SK-N-SH (cell line): Measurements from ENCODE around the gene PDGFA. TPM values are rescaled to one million over a fixed set of nuclear protein-coding genes. Genes with fewer than 3 reads are reported as not detected.

Experiments used
- CTCF ChIA-PET: fragments of 300-600, 350-600 bp; formaldehyde crosslinking; extraction: SDS; loops from one replicate; lab custom pipeline; 2021; lab: Yijun Ruan, JAX
- POLR2A ChIA-PET: fragments of 350-600 bp; sonication (Branson Sonifier 250); formaldehyde crosslinking; extraction: SDS; loops from one replicate; lab custom pipeline; 2020; ENCODE audit warnings: antibody characterized with exemption, inconsistent platforms; lab: Yijun Ruan, JAX
- DNase-seq: peaks from one replicate; pipeline ENCODE4 v3.0.0; 2012
- H2AFZ ChIP-seq: fragments of 200-600 bp; sonication (generic); 2 replicates; pipeline ENCODE4 v1.8.1; 2016; ENCODE audit warnings: antibody characterized with exemption, mild to moderate bottlenecking, low read depth
- H3F3A ChIP-seq: fragments of 200-600 bp; sonication (generic); replicated peaks from 2 replicates; pipeline ENCODE3; 2016; ENCODE audit warnings: antibody characterized with exemption, mild to moderate bottlenecking; ENCODE audit not compliant: insufficient read depth
- H3K27ac ChIP-seq, 2 experiments: fragments of 200-500 bp in 1 of 2; fragments of 200-600 bp in 1 of 2; sonication (Bioruptor generic) in 1 of 2; sonication (generic), shearing (Covaris generic) in 1 of 2; 2 replicates each; pipeline versions ENCODE4 v1.5.1 to v1.6.1; 2014 to 2016; ENCODE audit warnings: low read depth in 2 of 2, inconsistent platforms in 1 of 2, low read length in 1 of 2, mild to moderate bottlenecking in 1 of 2, mixed read lengths in 1 of 2
- H3K27me3 ChIP-seq: fragments of 200-600 bp; sonication (generic), shearing (Covaris generic); 2 replicates; pipeline ENCODE4 v1.6.1; 2016; ENCODE audit warnings: mixed run types; ENCODE audit not compliant: insufficient read depth
- H3K36me3 ChIP-seq, 2 experiments: fragments of 200-500 bp in 1 of 2; fragments of 200-600 bp in 1 of 2; sonication (Bioruptor generic) in 1 of 2; sonication (generic) in 1 of 2; replicated peaks in 1 of 2; 2 replicates each; pipeline versions ENCODE3 to v1.5.1; 2014 to 2016; ENCODE audit warnings: low read length in 1 of 2, mild to moderate bottlenecking in 1 of 2; ENCODE audit not compliant: insufficient read depth in 2 of 2, control insufficient read depth in 1 of 2
- H3K4me1 ChIP-seq, 2 experiments: fragments of 200-500 bp in 1 of 2; fragments of 200-600 bp in 1 of 2; sonication (Bioruptor generic) in 1 of 2; sonication (generic), shearing (Covaris generic) in 1 of 2; 2 replicates each; pipeline versions ENCODE4 v1.5.1 to v1.6.1; 2014 to 2016; ENCODE audit warnings: low read depth in 1 of 2, low read length in 1 of 2, mixed run types in 1 of 2; ENCODE audit not compliant: insufficient read depth in 2 of 2, control insufficient read depth in 1 of 2
- H3K4me2 ChIP-seq: fragments of 200-600 bp; sonication (generic), shearing (Covaris generic); 2 replicates; pipeline ENCODE4 v1.6.1; 2017; ENCODE audit warnings: mixed run types
- H3K4me3 ChIP-seq, 2 experiments: fragments of 200-500 bp in 1 of 2; fragments of 200-600 bp in 1 of 2; sonication (Bioruptor generic) in 1 of 2; sonication (generic), shearing (Covaris generic) in 1 of 2; 2 replicates each; pipeline versions ENCODE4 v1.5.1 to v1.8.1; 2014 to 2016; ENCODE audit warnings: low read depth in 2 of 2, inconsistent platforms in 1 of 2, low read length in 1 of 2, mild to moderate bottlenecking in 1 of 2, mixed read lengths in 1 of 2, moderate library complexity in 1 of 2
- H3K79me2 ChIP-seq: fragments of 200-600 bp; sonication (generic); 2 replicates; pipeline ENCODE4 v1.8.1; 2017; ENCODE audit warnings: mild to moderate bottlenecking; ENCODE audit not compliant: insufficient read depth
- H3K9ac ChIP-seq: fragments of 200-600 bp; sonication (generic); 2 replicates; pipeline ENCODE4 v1.6.1; 2017; ENCODE audit warnings: mixed run types
- H3K9me2 ChIP-seq: fragments of 200-600 bp; sonication (generic); 2 replicates; pipeline ENCODE4 v1.6.1; 2017; ENCODE audit warnings: mixed run types
- H3K9me3 ChIP-seq: fragments of 200-600 bp; sonication (generic); 2 replicates; pipeline ENCODE4 v1.6.1; 2017; ENCODE audit warnings: mixed run types, mild to moderate bottlenecking, moderate library complexity
- H4K20me1 ChIP-seq: fragments of 200-600 bp; sonication (generic); 2 replicates; pipeline ENCODE4 v1.6.1; 2017; ENCODE audit warnings: mild to moderate bottlenecking, mixed run types; ENCODE audit not compliant: insufficient read depth
- ELF1 ChIP-seq: IDR thresholded peaks from 2 replicates; pipeline ENCODE4 v1.4.0; 2012
- FOSL2 ChIP-seq: IDR thresholded peaks from 2 replicates; pipeline ENCODE4 v1.4.0; 2012; ENCODE audit warnings: low read depth, mild to moderate bottlenecking, moderate library complexity, borderline replicate concordance
- GATA2 ChIP-seq: sonication (generic); formaldehyde crosslinking; IDR thresholded peaks from 2 replicates; pipeline ENCODE4 v1.5.0; 2020; ENCODE audit warnings: mild to moderate bottlenecking, missing genetic modification reagents
- MEF2A ChIP-seq: IDR thresholded peaks from 2 replicates; pipeline ENCODE4 v1.4.0; 2012; ENCODE audit warnings: low read depth, borderline replicate concordance
- MXI1 ChIP-seq: IDR thresholded peaks from 2 replicates; pipeline ENCODE4 v1.6.1; 2012; ENCODE audit warnings: mild to moderate bottlenecking, low read depth, low read length, improper control_type of control experiment
- RXRA ChIP-seq: IDR thresholded peaks from 2 replicates; pipeline ENCODE4 v1.4.0; 2012; ENCODE audit warnings: low read depth, mild to moderate bottlenecking, borderline replicate concordance
- TAF1 ChIP-seq: IDR thresholded peaks from 2 replicates; pipeline ENCODE4 v1.6.1; 2012; ENCODE audit warnings: low read depth, mild to moderate bottlenecking, low read length, moderate library complexity, borderline replicate concordance
- TCF12 ChIP-seq: IDR thresholded peaks from 2 replicates; pipeline ENCODE4 v1.4.0; 2012
- YY1 ChIP-seq: IDR thresholded peaks from 2 replicates; pipeline ENCODE4 v1.4.0; 2012; ENCODE audit warnings: low read depth, mild to moderate bottlenecking
- WGBS: methylation state at CpG from one replicate; pipeline ENCODE4 v1.1.6; 2017; ENCODE audit warnings: low lambda C conversion rate; 5-methylcytosine and 5-hydroxymethylcytosine counted together
- polyA plus RNA-seq, 3 experiments: library from polyadenylated mRNA; depleted of rRNA; stranded (reverse); fragments of >200 nt; gene quantifications; 2 replicates each; pipeline ENCODE4 v1.2.3, GENCODE V29; 2012
- TF ChIP-seq, protein P1 (sequence below): fragments of 200-600 bp; sonication (generic); IDR thresholded peaks from 2 replicates; pipeline ENCODE4 v1.6.1; 2017; ENCODE audit warnings: antibody characterized with exemption, mild to moderate bottlenecking, moderate library complexity
- TF ChIP-seq, protein P2 (sequence below): IDR thresholded peaks from 2 replicates; pipeline ENCODE4 v1.4.0; 2012; ENCODE audit warnings: low read depth, borderline replicate concordance
- TF ChIP-seq, protein P3 (sequence below): IDR thresholded peaks from 2 replicates; pipeline ENCODE4 v1.4.0; 2012; ENCODE audit warnings: low read depth
- TF ChIP-seq, protein P4 (sequence below): IDR thresholded peaks from 2 replicates; pipeline ENCODE4 v1.4.0; 2012; ENCODE audit warnings: low read depth, borderline replicate concordance

The PDGFA gene
- polyA plus RNA-seq, 1 of the 3 experiments (the other 2 are of a cell fraction), result 18.9 TPM

DNA sequence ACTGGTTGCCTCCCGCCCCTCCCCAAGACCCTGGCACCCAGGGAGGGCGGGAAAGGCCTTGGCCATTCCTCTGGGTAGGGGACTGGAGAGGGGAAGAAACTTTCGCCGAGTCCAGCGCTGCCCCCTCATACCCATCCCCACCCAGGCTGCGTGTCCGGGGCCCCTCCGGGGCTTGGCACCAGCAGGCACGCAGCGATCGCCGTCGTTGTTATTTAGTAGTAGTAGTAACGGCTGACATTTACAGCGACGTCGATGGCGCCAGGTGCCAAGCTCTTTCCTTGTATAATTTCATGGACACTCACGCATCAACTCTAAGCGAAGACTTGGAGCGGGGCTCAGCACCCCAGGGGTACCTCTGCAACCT is 3.3 kb upstream of the PDGFA start:
- Histone ChIP-seq H3K4me3 (no peak overlapping the region; a peak in 1 of 4 replicates), H3K36me3 (no peaks in the 10 kb centered on the region), H3K9me3 (no peaks in the 10 kb centered on the region), H3K9me2 (no peaks in the 10 kb centered on the region), H3K27me3 (no peaks in the 10 kb centered on the region), H2AFZ (no peak overlapping the region), H3K4me2 (no peak overlapping the region), H3K27ac (no peak overlapping the region), H3K9ac (no peak overlapping the region), H3F3A (no peaks in the 10 kb centered on the region), H3K79me2 (peaks cover 11% of the 10 kb centered on the region), H4K20me1 (peaks cover 8% of the 10 kb centered on the region), H3K4me1 (peaks cover 4 to 9% of the 10 kb centered on the region in 2 experiments; a peak in 2 of 4 replicates)
- 70% methylated on average over 14 of the region's 21 CpGs for WGBS
- DNase-seq, result no peak
- CTCF ChIA-PET, result interaction anchor here (1.3 to 1.6 kb wide), 2 partner anchors 9 to 11 kb away, joined by 4 read pairs; no protein-coding TSS in a partner anchor
- no peak for TF ChIP-seq MEF2A
- TF ChIP-seq, protein P1, sequence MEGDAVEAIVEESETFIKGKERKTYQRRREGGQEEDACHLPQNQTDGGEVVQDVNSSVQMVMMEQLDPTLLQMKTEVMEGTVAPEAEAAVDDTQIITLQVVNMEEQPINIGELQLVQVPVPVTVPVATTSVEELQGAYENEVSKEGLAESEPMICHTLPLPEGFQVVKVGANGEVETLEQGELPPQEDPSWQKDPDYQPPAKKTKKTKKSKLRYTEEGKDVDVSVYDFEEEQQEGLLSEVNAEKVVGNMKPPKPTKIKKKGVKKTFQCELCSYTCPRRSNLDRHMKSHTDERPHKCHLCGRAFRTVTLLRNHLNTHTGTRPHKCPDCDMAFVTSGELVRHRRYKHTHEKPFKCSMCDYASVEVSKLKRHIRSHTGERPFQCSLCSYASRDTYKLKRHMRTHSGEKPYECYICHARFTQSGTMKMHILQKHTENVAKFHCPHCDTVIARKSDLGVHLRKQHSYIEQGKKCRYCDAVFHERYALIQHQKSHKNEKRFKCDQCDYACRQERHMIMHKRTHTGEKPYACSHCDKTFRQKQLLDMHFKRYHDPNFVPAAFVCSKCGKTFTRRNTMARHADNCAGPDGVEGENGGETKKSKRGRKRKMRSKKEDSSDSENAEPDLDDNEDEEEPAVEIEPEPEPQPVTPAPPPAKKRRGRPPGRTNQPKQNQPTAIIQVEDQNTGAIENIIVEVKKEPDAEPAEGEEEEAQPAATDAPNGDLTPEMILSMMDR, result no peak
- TF ChIP-seq, protein P2, sequence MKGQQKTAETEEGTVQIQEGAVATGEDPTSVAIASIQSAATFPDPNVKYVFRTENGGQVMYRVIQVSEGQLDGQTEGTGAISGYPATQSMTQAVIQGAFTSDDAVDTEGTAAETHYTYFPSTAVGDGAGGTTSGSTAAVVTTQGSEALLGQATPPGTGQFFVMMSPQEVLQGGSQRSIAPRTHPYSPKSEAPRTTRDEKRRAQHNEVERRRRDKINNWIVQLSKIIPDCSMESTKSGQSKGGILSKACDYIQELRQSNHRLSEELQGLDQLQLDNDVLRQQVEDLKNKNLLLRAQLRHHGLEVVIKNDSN, result no peak
- no peak for TF ChIP-seq GATA2 (CRISPR knock-in tag)
- TF ChIP-seq FOSL2, result no peak
- TF ChIP-seq MXI1, result no peak
- no peak for TF ChIP-seq TCF12
- no peak for TF ChIP-seq YY1
- TF ChIP-seq, protein P3, sequence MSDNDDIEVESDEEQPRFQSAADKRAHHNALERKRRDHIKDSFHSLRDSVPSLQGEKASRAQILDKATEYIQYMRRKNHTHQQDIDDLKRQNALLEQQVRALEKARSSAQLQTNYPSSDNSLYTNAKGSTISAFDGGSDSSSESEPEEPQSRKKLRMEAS, result no peak
- TF ChIP-seq ELF1, result no peak
- TF ChIP-seq TAF1, result no peak
- no peak for TF ChIP-seq RXRA
- TF ChIP-seq, protein P4, sequence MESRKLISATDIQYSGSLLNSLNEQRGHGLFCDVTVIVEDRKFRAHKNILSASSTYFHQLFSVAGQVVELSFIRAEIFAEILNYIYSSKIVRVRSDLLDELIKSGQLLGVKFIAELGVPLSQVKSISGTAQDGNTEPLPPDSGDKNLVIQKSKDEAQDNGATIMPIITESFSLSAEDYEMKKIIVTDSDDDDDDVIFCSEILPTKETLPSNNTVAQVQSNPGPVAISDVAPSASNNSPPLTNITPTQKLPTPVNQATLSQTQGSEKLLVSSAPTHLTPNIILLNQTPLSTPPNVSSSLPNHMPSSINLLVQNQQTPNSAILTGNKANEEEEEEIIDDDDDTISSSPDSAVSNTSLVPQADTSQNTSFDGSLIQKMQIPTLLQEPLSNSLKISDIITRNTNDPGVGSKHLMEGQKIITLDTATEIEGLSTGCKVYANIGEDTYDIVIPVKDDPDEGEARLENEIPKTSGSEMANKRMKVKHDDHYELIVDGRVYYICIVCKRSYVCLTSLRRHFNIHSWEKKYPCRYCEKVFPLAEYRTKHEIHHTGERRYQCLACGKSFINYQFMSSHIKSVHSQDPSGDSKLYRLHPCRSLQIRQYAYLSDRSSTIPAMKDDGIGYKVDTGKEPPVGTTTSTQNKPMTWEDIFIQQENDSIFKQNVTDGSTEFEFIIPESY, result no peak
- POLR2A ChIA-PET, result no interaction called here
